Frontal cortex (tissue), 4 donors: ENCODE results near the gene CTDP1. TPM values are rescaled to one million over a fixed set of nuclear protein-coding genes. Genes with fewer than 3 reads are reported as not detected.
"Not testable (repeated sequence)": the region's sequence is repeated elsewhere in the genome, so short reads cannot be mapped to it uniquely, and the experiment has no call there.

ENCODE experiments used
- DNase-seq, 2 donors: peaks; one replicate each; pipeline ENCODE4 v3.0.0; 2012; ENCODE audit warnings: low spot score in 2 of 2
- FAIRE-seq: peaks from 2 replicates; lab custom pipeline; 2012; peaks lifted over from hg19 to GRCh38; lab: Jason Lieb, UNC
- total RNA-seq: library from RNA; depleted of rRNA; stranded (reverse); fragments of >200 nt; gene quantifications from one replicate; pipeline ENCODE4 v1.2.3, GENCODE V29; 2014
- donor health status: control.
- donor health status: control.
- donor health status: control.

CTDP1 gene
- total RNA-seq, 1 donor from 2014 or later: 16.7 TPM

DNA sequence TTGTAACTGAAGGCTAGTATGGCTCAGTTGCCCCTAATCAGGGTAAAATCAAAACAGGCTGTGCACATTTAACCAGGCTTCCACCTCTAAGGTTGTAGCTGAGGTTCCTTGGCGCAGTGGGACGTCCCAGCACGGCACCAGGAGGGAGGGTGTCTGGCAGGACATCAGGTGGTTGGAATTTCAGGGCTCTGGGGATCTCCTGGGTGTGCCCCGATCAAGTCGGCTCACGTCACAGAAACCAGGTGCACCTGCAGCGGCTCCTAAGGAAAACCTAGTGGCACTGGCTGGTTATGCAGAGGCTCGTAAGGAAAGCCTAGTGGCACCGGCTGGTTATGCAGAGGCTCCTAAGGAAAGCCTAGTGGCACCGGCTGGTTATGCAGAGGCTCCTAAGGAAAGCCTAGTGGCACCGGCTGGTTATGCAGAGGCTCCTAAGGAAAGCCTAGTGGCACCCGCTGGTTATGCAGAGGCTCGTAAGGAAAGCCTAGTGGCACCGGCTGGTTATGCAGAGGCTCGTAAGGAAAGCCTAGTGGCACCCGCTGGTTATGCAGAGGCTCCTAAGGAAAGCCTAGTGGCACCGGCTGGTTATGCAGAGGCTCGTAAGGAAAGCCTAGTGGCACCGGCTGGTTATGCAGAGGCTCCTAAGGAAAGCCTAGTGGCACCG is 72.4 kb downstream of the CTDP1 start:
- DNase-seq, FAIRE-seq: not testable (repeated sequence)

DNA sequence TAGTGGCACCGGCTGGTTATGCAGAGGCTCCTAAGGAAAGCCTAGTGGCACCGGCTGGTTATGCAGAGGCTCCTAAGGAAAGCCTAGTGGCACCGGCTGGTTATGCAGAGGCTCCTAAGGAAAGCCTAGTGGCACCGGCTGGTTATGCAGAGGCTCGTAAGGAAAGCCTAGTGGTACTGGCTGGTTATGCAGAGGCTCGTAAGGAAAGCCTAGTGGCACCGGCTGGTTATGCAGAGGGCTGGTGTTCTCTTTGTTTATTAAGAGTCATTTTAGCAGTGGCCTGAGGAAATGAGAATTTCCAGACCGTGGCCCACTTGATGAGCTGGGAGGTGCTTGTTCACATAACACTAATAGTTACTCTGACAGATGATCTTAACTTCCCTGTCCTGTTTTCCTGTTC is 73.3 kb downstream of the CTDP1 start:
- not testable (repeated sequence) for FAIRE-seq, DNase-seq

DNA sequence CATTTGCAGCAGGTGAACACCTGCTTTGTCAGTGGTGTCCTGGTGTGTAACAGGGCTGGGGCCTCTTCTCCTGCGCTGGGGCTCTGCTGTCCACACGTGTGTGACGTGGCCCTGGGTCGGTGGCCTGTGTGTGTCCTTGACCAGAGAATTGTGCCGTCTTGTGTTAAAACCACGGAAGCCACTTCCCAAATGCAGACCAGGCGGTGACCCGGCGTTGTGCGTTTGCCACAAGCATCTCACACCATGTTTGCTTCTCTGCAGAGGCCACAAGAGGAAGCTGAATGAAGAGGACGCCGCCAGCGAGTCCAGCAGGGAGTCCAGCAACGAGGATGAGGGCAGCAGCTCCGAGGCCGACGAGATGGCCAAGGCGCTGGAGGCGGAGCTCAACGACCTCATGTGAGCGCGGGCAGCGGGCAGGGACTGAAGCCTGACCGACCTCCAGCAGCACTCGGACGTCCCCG is 73.8 kb downstream of the CTDP1 start:
- DNase-seq (no peak), FAIRE-seq (no peak)

DNA sequence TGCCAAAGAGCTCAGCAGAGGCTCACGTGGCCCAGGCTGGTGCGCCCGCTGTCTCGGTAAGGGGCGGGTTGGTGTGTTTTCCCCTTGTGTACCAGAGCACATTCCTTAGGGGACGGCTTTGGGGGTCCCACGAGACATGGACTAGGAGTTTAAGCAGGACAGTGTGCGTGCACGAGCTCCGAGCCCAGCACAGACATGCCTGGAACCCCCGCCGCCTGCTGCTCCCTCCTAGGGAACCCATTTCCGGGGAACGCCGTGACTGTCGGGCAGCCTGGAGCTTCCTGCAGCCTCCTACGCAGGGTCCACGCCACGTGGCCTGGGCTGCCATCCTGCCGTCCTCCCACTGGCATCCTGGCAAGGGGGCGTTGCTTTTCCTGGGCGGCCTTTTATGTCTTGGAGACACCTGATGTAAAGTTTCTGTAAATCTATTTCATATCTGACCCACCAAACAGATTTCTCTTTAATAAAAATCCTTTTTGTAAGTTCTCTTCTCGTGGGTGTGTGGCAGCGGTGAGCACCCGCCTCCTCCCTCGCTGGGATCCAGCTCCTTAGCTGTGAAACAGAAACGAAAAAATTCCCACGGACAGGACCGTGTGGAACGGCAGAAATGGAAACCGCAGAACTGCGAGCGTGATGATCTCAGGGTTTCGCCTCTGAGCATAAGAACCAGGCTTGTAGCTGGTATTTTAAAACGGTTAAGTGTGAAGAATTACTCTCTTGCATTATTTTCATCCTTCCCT is 74.6 kb downstream of the CTDP1 start:
- DNase-seq: peak in 1 of 2 donors; percentile 48
- FAIRE-seq: no peak

DNA sequence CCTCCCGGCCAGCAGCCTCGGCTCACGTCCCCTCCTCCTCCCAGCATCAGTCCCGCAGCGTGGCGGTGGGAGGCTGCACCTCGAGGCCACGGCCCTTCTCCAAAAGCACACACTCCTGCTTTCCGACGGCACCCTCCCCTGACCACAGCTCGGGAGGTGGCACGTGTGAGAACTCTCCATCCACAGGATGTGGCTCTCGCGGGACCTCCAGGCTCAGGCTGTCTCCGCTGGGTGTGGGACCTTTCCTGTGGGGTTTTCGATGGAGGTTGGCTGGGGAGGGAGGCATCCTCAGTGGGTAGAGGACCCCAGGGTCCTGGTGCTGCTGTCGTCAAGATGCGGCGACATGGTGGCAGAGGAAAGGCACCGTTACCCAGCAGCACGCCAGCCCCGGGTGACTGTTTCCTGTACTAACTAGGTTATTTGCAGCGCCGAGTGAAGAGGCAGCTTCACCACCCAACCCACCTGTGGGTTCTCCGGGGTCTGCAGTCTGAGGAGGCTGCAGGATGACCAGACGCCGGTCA is 75.3 kb downstream of the CTDP1 start:
- FAIRE-seq: no peak
- no peak for DNase-seq

DNA sequence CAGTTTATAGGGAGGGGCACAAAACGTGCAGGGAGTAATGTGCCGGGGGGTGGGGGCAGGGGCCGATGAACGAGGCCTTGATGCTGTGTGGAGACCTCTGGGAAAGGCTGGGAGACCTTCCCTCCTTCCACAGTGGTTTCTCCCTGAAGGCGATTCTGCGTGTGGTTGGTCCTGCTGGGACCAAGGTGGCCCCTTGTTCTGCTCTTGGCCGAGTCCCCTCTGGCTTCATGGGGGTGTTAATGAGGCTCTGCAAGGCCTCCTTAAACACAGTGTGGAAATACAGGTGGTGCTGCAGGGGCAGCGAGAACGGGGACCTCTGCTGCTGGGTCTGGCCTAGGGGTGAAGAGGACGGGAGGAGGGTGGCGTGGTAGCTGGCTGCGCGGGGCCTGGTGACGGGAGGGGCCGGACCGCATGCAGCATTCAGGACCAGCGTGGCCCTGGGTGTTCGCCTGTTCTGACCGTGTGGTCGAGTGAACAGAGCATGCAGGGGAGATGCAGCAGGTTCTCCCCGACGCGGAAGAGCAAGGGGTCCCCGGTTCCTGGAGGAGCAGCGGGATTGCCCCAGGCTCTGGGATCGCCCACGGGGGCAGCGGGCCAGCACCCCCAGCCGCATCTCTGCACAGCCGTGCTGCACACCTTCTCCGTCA is 76.0 kb downstream of the CTDP1 start:
- no peak for DNase-seq
- no peak for FAIRE-seq

DNA sequence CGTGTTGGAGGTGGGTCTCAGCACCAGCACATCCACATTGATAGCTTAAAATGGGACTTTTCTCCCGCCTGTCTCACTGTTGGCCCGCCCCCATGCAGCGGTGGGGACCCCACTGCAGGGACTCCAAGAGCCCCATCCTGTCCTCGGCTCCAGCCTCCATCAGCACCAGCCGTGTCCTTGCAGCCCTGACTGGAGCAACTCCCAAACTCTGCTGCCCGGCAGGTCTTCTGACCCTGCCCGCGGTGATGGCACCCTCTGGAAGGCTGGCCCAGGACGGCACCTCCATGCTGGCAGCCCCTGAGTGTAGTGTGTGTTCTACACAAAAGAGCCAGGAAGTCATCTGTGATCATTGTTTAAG is 76.5 kb downstream of the CTDP1 start:
- DNase-seq: no peak

DNA sequence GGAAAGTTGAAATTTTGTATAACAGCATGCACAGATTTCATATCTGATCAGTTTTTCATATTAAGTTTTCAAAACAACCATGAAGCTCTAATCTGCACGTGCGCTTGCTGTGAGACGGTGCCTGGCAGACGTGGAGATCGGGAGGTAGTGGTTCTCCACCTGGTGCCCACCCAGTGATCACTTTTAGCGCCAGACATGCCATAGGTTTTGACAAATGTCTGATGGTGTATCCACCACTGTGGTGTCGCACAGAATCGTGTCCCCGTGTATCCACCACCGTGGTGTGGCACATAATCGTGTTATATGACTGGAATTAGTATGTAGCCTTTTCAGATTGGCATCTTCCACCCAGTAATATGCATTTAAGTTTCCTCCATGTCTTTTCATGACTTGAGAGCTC is 77.2 kb downstream of the CTDP1 start:
- FAIRE-seq: no peak

More for the DNA sequence above, 76.5 kb downstream of the CTDP1 start:
- no peak for FAIRE-seq

DNA sequence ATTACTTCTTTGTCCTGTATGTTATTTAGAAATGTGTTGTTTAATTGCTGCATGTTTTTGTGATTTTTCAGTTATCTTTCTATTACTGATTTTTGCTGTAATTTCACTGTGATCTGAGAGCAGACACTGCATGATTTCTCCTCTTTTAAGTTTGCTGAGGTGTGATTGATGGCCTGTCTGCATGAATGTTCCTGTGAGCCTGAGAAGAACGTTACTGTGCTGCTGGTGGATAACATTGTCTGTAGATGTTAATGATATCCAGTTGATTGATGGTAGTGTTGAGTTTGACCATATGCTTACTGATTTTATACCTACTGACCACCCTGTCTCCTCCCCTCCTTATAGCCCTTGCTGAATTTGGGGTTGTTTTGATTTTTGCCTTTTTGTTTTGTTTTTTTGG is 80.7 kb downstream of the CTDP1 start:
- FAIRE-seq (no peak), DNase-seq (no peak)

More for the DNA sequence above, 77.2 kb downstream of the CTDP1 start:
- no peak for DNase-seq

DNA sequence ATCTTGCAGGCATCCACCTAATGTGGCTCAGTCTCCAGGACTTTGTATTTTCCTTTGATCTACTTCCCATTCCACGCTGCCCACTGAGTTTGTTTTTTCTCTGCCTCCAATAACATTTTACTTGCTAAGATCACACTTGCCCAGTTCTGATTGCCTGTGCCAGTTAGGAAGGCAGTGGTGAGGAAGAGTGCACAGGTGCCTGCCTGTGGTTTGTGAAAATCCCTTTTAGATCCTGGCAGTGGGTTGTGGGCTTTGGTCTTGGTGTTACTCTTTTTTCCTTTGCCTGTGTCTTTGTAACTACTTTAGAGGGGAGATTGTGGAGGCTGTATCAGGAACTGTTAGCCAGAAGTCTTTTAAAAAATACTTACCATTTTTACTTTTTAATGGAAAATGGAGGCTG is 81.3 kb downstream of the CTDP1 start:
- no peak for DNase-seq
- no peak for FAIRE-seq

DNA sequence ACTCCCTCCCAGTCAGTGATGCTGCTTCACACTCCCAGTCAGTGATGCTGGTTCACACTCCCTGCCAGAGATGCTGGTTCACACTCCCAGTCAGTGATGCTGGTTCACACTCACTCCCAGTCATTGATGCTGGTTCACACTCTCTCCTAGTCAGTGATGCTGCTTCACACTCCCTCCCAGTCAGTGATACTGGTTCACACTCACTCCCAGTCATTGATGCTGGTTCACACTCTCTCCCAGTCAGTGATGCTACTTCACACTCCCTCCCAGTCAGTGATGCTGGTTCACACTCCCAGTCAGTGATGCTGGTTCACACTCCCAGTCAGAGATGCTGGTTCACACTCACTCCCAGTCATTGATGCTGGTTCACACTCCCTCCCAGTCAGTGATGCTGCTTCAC is 83.8 kb downstream of the CTDP1 start:
- no peak for FAIRE-seq
- no peak for DNase-seq

DNA sequence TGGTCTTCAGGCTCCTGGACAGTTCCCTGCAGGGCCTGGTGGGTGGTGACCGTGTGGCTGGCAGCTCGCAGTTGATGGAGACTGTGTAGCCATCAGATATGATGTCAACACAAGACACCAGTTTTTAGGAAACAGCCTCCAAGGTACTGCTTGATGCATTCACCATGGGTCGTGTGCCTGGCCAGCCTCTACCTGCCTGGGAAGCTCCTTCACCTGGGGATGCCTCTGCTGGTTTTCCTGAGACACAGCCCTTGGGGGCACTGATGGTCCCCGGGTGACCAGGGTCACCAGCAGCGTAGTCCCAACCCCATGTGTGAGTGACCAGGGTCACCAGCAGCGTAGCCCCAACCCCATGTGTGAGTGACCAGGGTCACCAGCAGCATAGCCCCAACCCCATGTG is 84.5 kb downstream of the CTDP1 start:
- FAIRE-seq (no peak), DNase-seq (no peak)

DNA sequence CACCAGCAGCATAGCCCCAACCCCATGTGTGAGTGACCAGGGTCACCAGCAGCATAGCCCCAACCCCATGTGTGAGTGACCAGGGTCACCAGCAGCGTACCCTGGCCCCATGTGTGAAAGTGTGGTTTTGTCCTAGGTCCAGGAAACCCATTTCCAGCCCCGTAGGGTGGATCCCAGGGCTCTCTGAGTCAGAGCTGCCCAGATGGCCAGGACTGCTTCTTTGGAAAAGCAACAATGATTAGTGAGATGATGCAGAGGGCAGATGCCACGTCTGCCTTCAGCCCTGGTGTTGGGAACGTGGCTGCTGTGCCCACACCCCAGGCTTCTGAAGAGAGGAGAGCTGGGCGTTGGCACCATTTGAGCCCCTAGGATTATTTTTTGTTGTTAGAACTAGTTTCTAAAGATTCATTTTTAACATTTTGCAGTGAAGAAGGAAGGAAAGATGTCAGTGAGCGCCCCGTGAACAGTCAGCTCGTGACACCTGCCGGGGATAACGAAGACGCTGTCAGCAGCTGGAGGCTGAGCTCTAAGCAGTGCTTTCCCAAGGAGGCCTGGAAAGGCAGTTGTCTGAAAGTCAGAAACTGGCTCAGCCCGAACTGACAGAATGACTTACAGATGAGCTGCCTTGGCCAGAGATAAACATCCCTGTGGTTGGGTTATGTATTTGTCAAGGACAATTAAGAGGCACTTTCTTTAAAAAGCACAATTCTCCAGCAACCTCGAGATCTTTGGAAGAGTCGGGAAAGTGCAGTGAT is 86.1 kb downstream of the CTDP1 start:
- DNase-seq: no peak
- FAIRE-seq: no peak

DNA sequence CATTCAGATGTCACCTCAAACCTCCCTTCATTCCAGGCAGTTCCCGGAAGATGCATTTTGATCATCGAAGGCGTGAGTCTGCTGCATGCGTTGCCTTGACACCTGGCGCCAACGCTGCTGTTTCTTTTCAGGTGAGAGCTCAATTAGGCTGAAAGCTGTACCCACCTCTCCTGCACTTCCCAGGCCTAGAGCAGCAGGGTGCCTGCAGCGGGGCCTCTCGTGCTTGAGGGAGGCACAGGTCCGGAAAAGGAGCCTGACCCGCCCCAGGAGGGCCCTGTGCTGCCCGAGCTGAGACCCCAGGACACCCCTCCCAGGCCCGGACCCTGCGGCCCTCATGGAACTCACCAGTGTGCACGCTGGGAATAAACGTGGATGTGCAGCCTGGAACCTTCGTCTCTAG is 86.7 kb downstream of the CTDP1 start:
- DNase-seq: no peak
- FAIRE-seq: no peak

DNA sequence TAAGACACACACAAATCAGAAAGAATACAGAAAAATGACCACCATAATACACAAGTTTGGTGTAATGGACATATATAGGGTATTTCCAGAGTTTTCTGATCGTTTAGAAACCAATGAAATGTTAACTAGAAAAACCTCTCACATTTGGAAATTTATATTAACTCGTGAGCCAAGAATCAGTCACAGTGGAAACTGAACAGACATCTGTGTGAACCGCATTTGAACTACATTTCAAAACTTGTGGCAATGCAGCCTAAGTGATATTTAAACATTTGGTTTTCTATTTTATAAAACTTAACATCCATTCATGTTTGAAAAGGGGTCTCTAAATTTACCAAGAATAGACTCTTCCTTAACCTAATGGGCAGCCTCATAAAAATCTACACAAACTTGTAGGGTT is 89.1 kb downstream of the CTDP1 start:
- DNase-seq (no peak), FAIRE-seq (no peak)

DNA sequence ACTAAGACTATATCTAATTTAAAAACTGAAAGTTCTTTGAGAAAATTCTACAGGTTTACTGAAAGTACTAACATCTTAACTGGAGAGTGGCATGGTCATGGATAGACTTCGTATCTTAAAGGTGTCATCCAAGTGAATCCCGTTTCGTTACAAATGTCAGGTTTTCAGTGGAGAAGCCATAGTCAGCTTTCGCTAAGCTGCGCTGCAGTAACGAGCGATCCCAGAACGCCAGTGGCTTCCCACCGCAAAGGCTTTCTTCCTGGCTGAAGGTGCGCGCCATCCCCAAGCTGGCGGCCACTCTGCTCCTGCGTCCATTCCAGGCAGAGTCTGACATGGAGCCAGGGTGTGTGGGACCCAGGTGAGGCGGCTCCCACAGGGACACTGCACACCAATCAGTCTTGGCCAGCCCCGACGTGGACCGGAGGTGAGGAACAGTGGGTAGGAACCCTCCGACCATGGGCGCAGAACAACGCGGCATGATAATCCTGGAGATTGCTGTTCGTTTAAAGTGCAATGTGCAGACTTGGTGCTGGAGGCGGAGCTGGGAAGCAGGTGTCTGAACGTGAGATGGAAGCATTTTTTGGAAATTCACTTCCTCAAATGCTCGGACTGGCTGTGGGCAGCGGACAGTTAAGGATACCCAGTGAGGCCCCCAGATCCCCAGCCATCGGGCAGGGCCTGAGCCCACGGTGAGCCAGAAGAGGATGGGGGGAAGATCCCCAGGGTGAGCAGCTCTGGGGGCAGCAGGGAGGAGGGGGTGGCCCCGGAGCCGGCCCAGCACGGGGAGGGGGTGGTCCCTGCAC is 90.3 kb downstream of the CTDP1 start:
- FAIRE-seq: no peak
- DNase-seq: no peak

DNA sequence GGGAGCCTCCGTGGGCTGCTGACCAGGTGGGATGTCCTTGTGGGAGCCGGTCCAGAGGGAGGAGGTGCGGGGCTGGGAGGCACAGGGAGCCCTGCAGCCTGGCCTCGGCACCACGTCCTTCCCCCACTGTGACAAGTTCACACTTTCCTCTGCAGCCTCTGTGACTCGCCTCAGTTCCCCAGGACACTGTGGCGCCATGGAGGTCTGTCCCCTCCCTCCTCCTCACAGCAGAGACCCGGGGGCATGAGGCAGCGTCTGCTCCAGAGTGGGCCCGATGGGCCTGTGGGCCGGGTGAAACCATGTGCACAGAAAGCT is 90.9 kb downstream of the CTDP1 start:
- no peak for FAIRE-seq
- no peak for DNase-seq

DNA sequence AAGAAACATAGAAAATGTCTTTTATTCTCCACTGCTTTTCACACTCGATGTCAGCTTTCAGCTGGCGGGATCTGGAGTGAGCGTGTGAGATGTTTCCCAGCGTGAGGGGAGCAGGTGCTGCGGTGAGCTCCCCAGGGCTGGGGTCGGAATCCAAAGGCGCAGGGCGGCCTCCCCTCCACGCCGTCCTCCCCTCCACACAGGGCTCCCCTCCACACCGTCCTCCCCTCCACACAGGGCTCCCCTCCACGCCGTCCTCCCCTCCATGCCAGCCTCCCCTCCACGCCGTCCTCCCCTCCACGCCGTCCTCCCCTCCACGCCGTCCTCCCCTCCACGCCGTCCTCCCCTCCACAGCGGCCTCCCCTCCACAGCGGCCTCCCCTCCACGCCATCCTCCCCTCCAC is 91.2 kb downstream of the CTDP1 start:
- DNase-seq: no peak
- FAIRE-seq: no peak

DNA sequence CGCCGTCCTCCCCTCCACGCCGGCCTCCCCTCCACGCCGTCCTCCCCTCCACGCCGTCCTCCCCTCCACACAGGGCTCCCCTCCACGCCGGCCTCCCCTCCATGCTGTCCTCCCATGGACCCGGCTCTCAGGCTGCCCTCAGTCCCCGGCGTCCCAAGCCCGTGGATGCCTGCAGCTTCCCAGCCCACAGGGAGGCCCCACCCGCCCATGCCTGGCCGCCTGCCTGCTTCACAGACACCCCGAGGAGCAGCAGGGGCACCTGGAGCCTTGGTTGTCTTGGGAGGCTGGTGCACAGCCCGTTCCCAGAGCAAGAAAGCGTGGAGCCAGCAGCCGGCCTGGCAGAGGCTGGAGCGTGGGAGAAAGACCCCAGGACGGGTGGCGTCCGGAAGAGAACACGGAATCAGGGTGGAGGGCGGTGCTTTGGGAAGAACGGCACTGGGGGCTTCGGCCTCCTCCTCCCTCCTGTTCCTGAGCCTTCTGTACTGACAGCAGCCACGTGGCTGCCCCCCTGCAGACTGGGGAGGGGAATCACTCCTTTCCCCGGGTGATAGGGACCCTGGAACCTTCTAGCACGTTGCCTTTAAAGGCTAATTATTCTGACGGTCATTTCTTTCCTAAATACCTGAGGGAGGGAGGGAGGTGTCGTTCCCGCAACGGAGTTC is 92.0 kb downstream of the CTDP1 start:
- FAIRE-seq (no peak), DNase-seq (no peak)
